Stimulated activated CD4-positive, alpha-beta T cell treated with anti-CD3 and anti-CD28 coated beads, TNF-alpha, amount 100 ng/mL, for 24 hours (primary cell): ENCODE data around the gene EXOC6B.

Experiments used
- DNase-seq, 3 experiments: peaks; one replicate each; pipeline ENCODE4 v3.0.0-alpha.2; 2020; ENCODE audit warnings: low read depth in 3 of 3

EXOC6B gene

GRCh38 chr2:72134997-72135800 is 690.6 kb downstream of the EXOC6B start:
- DNase-seq: no peak

GRCh38 chr2:72134408-72134996 is 691.3 kb downstream of the EXOC6B start:
- DNase-seq: no peak

GRCh38 chr2:72133721-72134407 is 692.0 kb downstream of the EXOC6B start:
- no peak for DNase-seq

GRCh38 chr2:72132981-72133720 is 692.7 kb downstream of the EXOC6B start:
- DNase-seq: no peak

GRCh38 chr2:72131916-72132841 is 693.7 kb downstream of the EXOC6B start:
- no peak for DNase-seq

- no peak for DNase-seq
Observed at GRCh38 chr2:72131371-72131891, 694.4 kb downstream of the EXOC6B start.

GRCh38 chr2:72130659-72131360 is 695.0 kb downstream of the EXOC6B start:
- no peak for DNase-seq

- no peak for DNase-seq
Observed at GRCh38 chr2:72129681-72130340, 696.0 kb downstream of the EXOC6B start.

- no peak for DNase-seq
Observed at GRCh38 chr2:72128843-72129227, 697.0 kb downstream of the EXOC6B start.

- DNase-seq: no peak
Observed at GRCh38 chr2:72128059-72128842, 697.6 kb downstream of the EXOC6B start.

GRCh38 chr2:72127401-72128058 is 698.3 kb downstream of the EXOC6B start:
- no peak for DNase-seq

- no peak for DNase-seq
Observed at GRCh38 chr2:72126186-72127100, 699.4 kb downstream of the EXOC6B start.
